NCI-H69 (cell line): ENCODE data around the gene SH3RF1.

Source experiments
- DNase-seq: peaks from one replicate; lab custom pipeline; 2025; lab: John Stamatoyannopoulos, UW

The SH3RF1 gene

GRCh38 chr4:169251291-169252235, 19.2 kb downstream of the SH3RF1 start:
- peak; percentile 66 for DNase-seq

- DNase-seq, result no peak
Measured at GRCh38 chr4:169250796-169251195, 20.0 kb downstream of the SH3RF1 start.

GRCh38 chr4:169249999-169250398, 20.8 kb downstream of the SH3RF1 start:
- DNase-seq, result no peak

GRCh38 chr4:169249214-169249973, 21.4 kb downstream of the SH3RF1 start:
- DNase-seq, result peak; percentile 43

DNA sequence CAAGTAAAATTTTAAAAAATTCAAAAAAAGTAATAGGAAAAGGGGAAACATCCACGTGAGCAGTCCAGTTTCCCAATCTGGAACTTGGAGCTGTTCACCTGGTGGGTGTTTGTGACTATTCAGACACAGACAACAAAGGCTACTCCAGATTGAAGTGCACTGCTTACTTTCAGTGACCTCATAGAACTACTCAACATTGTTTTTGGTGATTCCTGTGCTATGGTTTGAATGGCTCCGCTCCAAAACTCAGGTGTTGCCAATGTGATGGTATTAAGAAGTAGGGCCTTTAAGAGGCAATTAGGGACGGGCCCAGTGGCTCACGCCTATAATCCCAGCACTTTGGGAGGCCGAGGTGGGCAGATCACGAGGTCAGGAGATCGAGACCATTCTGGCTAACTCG, 22.1 kb downstream of the SH3RF1 start:
- DNase-seq, result no peak

DNA sequence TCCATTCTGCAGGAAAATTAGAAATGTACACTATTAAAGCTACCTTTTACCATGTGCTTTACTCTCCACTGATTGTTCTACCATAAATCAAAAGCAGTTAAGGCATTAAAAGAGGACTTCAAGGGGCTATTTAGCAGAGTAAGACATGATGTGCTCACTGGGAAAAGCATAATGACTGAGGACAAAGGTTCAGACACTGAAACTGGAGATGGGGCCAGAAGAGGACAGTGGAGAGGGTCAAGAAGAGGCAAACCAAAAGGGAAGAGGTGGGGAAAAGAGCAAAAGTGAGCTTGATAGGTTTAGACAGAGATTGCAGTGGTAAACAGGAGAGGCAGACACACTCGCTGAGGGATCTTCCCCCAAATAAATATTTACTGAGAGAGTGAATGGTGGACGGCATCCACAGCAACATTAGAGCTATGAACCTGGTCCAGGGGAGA, 23.8 kb downstream of the SH3RF1 start:
- DNase-seq, result peak; percentile 87

DNA sequence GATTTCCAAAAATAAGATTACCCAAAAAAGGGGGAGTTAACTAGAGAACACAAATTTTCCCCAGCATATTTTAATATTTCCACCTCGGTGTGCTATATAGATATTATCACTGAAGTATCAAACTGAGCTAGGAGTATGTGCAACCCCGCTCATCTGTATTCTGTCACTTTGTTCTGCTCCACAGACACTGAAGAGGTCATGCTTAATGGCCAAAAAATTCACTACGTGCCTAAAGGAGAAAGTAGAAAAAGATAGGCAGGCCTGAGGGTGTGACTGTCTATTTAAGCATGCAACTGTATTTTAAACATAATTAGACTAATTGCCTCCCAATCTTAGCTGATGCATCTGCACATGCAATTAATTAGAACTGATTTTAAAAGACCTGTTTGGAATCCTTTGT, 24.5 kb downstream of the SH3RF1 start:
- peak; percentile 79 for DNase-seq

DNA sequence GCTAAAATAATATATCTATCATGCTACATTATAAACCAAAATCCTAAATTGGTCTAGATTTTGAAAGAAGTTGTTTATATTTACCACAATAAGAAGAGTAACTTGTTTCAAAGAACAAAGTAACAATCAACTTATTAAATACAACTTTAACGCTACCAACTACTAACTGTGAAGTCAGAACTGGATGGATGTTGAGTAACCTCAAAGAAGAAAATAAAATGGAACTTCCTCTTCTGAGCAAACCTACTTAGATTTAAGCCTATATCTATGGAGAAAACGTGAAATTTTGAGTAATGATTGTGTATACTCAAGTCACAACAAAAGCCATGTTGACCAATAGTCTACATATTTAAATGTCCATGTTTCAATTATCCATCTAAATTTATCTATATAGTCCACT, 25.7 kb downstream of the SH3RF1 start:
- DNase-seq, result no peak

GRCh38 chr4:169243825-169244609, 26.7 kb downstream of the SH3RF1 start:
- peak; percentile 56 for DNase-seq

DNA sequence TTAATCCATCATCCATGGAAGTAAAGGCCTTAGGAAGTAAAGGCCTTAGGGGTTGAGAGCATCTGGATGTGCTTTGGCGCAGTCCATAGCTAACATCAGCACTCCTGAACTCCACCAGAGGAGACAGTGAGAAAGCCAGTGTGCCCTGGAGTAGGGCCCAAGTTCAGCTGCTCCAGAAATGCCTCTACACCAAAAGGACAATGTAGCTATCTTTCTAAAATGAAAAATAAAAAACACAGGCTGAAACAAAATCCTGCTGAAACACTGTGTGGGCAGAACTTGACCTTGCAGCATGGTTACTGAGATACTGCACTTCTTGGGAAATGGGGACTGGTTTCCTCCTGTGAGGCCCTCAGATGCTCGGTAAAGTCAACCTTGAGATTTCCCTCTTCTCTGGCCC, 29.3 kb downstream of the SH3RF1 start:
- peak; percentile 41 for DNase-seq

DNA sequence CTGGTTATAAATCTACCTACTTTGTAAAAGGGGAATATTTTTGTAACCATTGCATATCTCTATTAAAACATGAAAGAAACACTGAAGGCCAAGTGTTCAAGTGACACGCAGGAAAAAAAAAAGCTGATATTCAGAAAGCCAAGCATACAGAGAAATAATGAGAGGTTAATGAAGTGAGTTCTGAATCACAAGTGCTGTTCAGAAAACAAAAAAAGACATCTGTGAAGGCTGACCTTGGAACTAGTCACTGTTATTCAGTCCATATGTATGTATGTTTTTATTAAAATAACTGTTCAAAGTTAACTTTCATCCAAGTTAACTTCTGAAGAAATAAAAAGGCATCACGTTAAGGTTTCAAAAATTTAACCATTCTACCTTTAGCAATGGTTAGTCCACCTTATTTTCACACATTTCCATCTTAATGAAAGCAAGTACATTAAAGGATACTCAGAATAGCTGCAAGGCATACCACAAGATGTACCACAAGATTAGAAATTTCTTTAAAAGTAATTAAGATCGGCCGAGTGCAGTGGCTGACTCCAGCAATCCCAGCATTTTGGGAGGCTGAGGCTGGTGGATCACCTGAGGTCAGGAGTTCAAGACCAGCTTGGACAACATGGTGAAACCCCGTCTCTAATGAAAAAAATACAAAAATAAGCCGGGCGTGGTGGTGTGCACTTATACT, 31.4 kb downstream of the SH3RF1 start:
- peak; percentile 74 for DNase-seq

DNA sequence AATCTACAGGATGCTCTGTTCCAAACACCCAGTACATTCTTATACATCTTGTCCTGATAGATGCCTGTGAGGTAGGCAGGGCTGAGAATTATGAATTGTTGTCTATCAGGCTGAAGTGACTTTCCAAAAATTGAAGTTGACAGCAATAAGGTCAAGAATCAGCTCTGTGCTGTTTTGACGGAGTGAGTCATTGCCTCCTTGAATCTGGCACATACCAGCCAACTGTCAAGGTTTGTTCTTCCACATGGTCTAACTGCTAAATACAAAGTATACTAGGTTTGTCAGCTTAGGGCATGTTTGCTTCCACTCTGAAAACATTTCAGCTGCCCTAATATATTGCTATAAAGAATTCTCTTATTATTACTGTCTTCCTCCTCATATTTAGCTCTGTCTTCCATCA, 32.3 kb downstream of the SH3RF1 start:
- DNase-seq, result peak; percentile 73

GRCh38 chr4:169236873-169237626, 33.7 kb downstream of the SH3RF1 start:
- peak; percentile 72 for DNase-seq

- DNase-seq, result peak; percentile 87
Measured at GRCh38 chr4:169236078-169236477, 34.7 kb downstream of the SH3RF1 start.

DNA sequence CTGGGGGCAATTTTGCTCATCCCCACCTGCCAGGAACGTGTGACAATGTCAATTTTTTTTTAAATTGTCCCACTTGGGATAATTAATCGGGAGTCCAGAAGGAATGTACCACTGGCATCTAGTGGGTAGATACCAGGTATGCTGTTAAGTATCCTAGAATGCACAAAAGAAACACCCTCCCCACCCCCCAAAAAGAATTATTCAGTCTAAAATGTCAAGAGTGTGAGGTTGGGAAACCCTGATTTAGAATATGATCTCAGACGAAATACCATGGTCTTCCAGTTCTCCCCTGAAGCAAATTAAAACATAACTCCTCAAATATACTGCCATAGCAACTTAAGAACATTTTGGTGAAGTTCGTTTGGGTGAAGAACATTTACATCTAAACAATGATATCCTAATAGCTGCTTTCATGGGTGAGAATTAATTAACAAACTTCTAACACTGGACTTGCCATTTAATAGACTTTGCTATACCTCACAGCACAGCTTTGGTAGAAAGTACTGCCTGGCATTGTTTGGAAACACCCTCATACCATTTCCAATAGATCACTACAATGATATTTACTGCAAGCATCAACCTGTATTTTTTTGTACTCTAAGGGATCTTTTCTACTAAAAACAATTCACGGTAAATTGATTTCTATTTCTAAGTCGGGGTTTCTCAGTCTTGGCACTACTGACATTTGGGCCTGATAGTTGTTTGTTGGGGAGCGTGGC, 36.5 kb downstream of the SH3RF1 start:
- peak; percentile 33 for DNase-seq

DNA sequence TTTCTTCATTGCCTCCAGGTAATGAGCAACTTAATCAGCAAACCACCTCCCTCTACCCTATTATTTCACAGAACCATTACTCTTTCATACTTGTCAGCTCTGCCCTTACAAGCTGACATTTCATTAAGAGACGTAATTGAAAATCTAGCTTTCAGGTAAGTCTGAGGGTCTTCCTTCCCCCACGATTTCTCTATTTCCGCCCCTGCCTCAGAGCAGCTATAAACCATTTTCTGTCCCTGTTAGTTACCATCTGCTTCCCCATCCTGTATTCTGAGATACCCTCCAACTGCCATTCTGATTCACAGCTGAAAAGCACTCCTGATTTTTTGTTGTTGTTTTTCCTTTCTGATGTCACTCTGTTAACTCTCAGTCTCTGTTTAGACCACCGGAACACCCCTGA, 37.1 kb downstream of the SH3RF1 start:
- peak; percentile 64 for DNase-seq

GRCh38 chr4:169231647-169232262, 39.0 kb downstream of the SH3RF1 start:
- peak; percentile 81 for DNase-seq

DNA sequence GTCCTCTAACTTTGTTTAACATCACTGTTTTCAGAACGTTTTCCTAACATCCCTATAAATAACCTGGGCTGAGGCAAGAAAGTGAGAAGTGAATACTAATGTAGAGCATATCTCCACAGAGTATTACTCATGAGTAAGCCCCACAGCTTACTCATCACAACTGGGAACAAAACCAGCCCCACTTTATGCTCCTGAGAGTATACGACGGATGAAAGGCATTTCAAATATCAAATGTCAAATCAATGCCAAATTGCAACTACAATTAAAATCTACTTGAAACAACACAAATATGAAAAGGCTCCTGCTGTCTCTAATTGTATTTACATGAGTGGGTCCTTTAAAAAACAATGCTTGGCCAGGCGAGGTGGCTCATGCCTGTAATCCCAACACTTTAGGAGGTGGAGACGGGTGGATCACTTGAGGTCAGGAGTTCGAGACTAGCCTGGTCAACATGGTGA, 41.2 kb downstream of the SH3RF1 start:
- peak; percentile 91 for DNase-seq

DNA sequence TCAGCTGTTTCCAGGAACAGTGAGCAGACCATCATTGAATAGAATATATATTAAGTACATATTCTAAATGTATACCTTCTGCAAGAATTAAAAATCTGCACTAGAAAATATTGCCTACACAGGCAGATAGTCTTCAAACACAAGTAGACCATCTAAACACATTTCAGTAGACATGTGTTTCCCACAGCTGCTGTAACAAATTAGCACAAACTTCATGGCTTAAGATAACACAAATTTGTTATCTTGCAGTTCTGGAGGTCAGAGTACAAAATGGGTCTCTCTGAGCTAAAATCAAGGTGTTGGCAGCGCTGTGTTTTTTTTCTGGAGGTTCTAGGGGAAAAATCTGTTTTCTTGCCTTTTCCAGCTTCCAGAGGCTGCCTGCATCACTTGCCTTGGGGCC, 42.7 kb downstream of the SH3RF1 start:
- no peak for DNase-seq

GRCh38 chr4:169226565-169226964, 44.2 kb downstream of the SH3RF1 start:
- no peak for DNase-seq
